ENCODE results near the gene SOX5.

GRCh38 chr12:23482571-23482970, 466.9 kb downstream of the SOX5 start:
- no peak for TF ChIP-seq EZH2 (IDR thresholded peaks at IDR 0.05)
- no peak for TF ChIP-seq POLR2AphosphoS5 (IDR thresholded peaks at IDR 0.05; ENCODE audit: low read depth, low read length)
- TF ChIP-seq CTCF (IDR thresholded peaks at IDR 0.05 in 2 of 3, conservative IDR thresholded peaks at IDR 0.05 in 1 of 3; ENCODE audit: borderline replicate concordance in 1 of 3, insufficient read depth in 1 of 3, low read depth in 2 of 3, low read length in 2 of 3): no peak
- TF ChIP-seq POLR2A (IDR thresholded peaks at IDR 0.05; ENCODE audit: borderline replicate concordance, extremely low read depth, insufficient read depth, insufficient read length): no peak
- TF ChIP-seq RAD21 (IDR thresholded peaks at IDR 0.05; ENCODE audit: low read depth): no peak
- no peak for TF ChIP-seq REST (IDR thresholded peaks at IDR 0.05; ENCODE audit: low read depth)
- TF ChIP-seq ZNF274 (IDR thresholded peaks at IDR 0.05; ENCODE audit: low read depth, low read length): no peak
- TF ChIP-seq SIN3A (IDR thresholded peaks at IDR 0.05; ENCODE audit: low read depth): no peak
- no peak for TF ChIP-seq EGR1 (IDR thresholded peaks at IDR 0.05; ENCODE audit: low read depth)
- TF ChIP-seq SRF (IDR thresholded peaks at IDR 0.05; ENCODE audit: low read depth): no peak
- no peak for TF ChIP-seq MAX (IDR thresholded peaks at IDR 0.05)
- no peak for TF ChIP-seq ELF1 (IDR thresholded peaks at IDR 0.05; ENCODE audit: borderline replicate concordance, low read depth)
- TF ChIP-seq EZH2phosphoT487 (IDR thresholded peaks at IDR 0.05; ENCODE audit: borderline replicate concordance): no peak
- TF ChIP-seq FOSL1 (IDR thresholded peaks at IDR 0.05; ENCODE audit: low read depth): no peak
